GM12865 (cell line): ENCODE results near the gene TRAF5.

Source experiments
- DNase-seq: peaks from one replicate; pipeline ENCODE4 v3.0.0; 2010; ENCODE audit warnings: low read depth
- H3K4me3 ChIP-seq: 2 replicates; pipeline ENCODE4 v1.5.1; 2011; ENCODE audit warnings: mild to moderate bottlenecking, low read depth, low read length, control low read depth
- TF ChIP-seq, protein P1 (sequence below): IDR thresholded peaks from 2 replicates; pipeline ENCODE4 v1.5.1; 2011; ENCODE audit warnings: low read length, control low read depth, low read depth, inconsistent platforms; ENCODE audit not compliant: insufficient read depth; ENCODE audit errors: missing control alignments

Gene TRAF5

DNA sequence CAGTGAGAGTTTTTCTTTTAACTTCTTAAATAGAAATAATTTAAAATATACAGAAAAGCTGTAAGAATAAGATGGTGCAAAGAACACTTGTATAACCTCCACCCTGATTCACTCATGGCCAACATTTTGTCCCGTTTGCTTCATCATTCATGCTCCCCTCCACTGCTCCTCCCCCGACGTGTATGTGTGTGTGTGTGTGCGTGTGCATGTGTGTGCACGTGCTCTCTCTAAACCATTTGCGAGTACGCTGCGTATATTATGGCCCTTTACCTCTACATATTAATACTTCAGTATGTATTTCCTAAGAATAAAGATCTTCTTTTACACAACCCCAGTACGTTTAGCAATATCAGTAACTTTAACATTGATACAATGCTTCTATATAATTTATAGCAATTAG lies 43.0 kb downstream of the TRAF5 start:
- DNase-seq, result no peak
- H3K4me3 ChIP-seq, result no peak overlapping the region
- TF ChIP-seq, protein P1, sequence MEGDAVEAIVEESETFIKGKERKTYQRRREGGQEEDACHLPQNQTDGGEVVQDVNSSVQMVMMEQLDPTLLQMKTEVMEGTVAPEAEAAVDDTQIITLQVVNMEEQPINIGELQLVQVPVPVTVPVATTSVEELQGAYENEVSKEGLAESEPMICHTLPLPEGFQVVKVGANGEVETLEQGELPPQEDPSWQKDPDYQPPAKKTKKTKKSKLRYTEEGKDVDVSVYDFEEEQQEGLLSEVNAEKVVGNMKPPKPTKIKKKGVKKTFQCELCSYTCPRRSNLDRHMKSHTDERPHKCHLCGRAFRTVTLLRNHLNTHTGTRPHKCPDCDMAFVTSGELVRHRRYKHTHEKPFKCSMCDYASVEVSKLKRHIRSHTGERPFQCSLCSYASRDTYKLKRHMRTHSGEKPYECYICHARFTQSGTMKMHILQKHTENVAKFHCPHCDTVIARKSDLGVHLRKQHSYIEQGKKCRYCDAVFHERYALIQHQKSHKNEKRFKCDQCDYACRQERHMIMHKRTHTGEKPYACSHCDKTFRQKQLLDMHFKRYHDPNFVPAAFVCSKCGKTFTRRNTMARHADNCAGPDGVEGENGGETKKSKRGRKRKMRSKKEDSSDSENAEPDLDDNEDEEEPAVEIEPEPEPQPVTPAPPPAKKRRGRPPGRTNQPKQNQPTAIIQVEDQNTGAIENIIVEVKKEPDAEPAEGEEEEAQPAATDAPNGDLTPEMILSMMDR, result no peak

DNA sequence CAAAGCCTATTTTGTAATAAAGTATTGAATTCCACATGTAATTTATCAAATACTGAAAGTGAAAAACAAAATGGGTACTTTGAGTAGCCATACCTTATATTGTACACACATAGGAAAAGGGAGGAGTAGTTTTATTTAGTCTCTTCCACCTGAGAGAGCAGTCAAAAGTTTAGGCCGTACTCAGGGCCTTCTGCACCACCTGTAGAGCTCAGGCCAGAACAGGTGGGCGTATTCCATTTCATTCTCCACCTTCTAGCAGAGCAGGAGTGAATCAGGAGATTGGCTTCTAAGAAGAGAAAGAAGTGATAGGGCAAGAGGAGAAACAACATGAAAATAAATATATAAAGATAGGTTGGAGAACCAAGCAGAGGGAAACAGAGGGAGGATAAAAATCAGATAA lies 44.0 kb downstream of the TRAF5 start:
- H3K4me3 ChIP-seq, result no peak overlapping the region
- DNase-seq, result no peak
- TF ChIP-seq, protein P1, result no peak

DNA sequence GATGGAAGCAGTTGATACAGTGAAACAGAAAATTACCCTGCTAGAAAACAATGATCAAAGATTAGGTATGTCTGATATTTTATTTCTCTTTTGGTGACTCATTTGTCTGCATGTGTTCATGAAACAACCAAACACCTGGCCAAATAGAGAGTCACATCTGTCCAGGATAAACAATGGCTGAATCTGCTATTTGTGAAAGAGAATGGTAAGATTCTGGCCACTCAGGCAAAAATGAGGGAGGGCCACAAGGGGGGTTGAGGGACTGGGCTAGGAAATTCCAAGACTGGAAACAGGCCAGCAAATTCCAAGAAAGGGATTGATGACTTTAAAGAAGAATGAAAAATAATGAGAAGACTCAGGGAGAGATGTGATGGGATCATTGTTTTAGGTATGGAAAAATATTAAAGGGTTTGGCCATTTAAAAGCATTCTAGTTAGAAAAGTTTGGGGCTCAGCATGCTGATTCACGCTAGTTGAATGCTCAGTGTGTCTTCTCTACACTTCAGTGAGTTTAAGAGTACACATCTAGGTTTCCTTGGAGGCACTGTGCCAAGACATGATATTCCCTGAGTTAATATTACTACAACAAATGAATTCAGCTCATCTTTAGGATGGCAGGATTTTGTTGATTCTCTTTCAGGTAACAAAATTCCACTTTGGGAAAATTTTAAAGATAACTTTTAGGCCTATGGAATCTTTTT lies 44.9 kb downstream of the TRAF5 start:
- TF ChIP-seq, protein P1, result no peak
- no peak overlapping the region for H3K4me3 ChIP-seq
- DNase-seq, result no peak

DNA sequence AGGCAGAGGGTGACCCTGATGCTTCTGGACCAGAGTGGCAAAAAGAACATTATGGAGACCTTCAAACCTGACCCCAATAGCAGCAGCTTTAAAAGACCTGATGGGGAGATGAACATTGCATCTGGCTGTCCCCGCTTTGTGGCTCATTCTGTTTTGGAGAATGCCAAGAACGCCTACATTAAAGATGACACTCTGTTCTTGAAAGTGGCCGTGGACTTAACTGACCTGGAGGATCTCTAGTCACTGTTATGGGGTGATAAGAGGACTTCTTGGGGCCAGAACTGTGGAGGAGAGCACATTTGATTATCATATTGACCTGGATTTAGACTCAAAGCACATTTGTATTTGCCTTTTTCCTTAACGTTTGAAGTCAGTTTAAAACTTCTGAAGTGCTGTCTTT lies 45.8 kb downstream of the TRAF5 start:
- no peak for DNase-seq
- H3K4me3 ChIP-seq, result no peak overlapping the region
- TF ChIP-seq, protein P1, result no peak

DNA sequence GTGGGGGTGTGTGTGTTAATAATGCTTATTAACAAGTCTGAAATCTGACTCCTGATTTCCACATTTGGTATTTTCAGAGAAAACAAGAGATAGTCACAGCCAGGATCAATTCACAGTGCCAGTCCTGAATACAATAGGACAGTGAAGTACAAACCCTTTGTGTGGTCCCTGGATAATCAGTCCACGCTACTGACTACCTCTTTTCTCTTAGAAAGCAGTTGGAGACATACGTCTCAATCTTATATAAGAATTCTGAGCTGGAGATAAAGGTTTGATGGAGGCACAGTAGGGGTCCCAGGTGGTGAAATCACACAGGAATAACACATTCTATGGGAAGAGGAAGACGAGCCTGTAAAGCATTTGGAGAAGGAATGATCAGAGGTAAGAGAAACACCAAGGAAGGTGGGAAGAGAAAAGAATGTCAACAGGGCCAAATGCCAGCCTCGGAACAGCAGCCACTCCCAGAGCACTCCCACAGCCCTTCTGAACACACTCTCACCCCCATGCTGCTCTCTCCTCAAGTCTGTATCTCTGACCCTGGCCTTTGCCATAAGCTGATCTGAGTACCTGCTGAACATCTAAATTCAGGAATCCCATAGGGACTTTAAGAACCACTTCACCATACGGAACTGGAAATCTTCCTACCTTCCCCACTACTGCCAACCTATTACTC lies 48.6 kb downstream of the TRAF5 start:
- TF ChIP-seq, protein P1, result no peak
- H3K4me3 ChIP-seq, result no peak overlapping the region
- DNase-seq, result no peak

DNA sequence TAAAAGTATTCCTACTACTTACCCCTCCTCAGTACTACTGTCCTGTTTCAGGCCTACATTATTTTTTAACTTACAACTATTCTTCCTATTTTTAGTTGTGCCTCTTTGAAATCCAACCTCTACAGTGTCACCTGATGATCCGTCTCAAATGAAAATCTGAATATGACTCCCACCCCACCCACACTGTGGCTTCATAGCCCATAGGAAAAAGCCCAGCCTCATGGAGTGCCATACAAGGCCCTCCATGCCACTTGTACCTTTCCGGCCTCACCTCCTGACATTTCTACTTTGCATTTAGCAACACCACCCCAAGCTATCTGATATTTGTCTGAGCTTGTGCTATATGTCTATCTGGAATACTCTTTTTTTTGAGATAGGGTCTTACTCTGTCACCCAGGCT lies 49.3 kb downstream of the TRAF5 start:
- DNase-seq, result no peak
- H3K4me3 ChIP-seq, result no peak overlapping the region
- TF ChIP-seq, protein P1, result no peak
